ENCODE data around the gene S100A2.

Gene S100A2

GRCh38 chr1:153571706-153572105 is 6.1 kb upstream of the S100A2 start:
- no peak for DNase-seq (ENCODE audit: low read depth)
- no peak for TF ChIP-seq CTCF (IDR thresholded peaks at IDR 0.05; ENCODE audit: low read length, missing control alignments)
- H3K4me3 ChIP-seq (replicated peaks; ENCODE audit: low read depth, low read length), result no peak overlapping the region

GRCh38 chr1:153570874-153571273 is 5.2 kb upstream of the S100A2 start:
- H3K4me3 ChIP-seq (replicated peaks; ENCODE audit: low read depth, low read length), result no peak overlapping the region
- DNase-seq (ENCODE audit: low read depth), result no peak
- no peak for TF ChIP-seq CTCF (IDR thresholded peaks at IDR 0.05; ENCODE audit: low read length, missing control alignments)

- H3K4me3 ChIP-seq (replicated peaks; ENCODE audit: low read depth, low read length), result no peak overlapping the region
- no peak for DNase-seq (ENCODE audit: low read depth)
- no peak for TF ChIP-seq CTCF (IDR thresholded peaks at IDR 0.05; ENCODE audit: low read length, missing control alignments)
These were observed 3.8 kb upstream of the S100A2 start for GRCh38 chr1:153569465-153569864.

GRCh38 chr1:153568367-153569099 is 2.9 kb upstream of the S100A2 start:
- DNase-seq (ENCODE audit: low read depth), result peak; percentile 89
- H3K4me3 ChIP-seq (replicated peaks; ENCODE audit: low read depth, low read length), result no peak overlapping the region
- peak; percentile 98 for TF ChIP-seq CTCF (IDR thresholded peaks at IDR 0.05; ENCODE audit: low read length, missing control alignments)

- H3K4me3 ChIP-seq (replicated peaks; ENCODE audit: low read depth, low read length), result no peak overlapping the region
- DNase-seq (ENCODE audit: low read depth), result no peak
- no peak for TF ChIP-seq CTCF (IDR thresholded peaks at IDR 0.05; ENCODE audit: low read length, missing control alignments)
These were observed 2.1 kb upstream of the S100A2 start for GRCh38 chr1:153567621-153568366.

GRCh38 chr1:153566414-153567371 is 1.0 kb upstream of the S100A2 start:
- TF ChIP-seq CTCF (IDR thresholded peaks at IDR 0.05; ENCODE audit: low read length, missing control alignments), result no peak
- H3K4me3 ChIP-seq (replicated peaks; ENCODE audit: low read depth, low read length), result no peak overlapping the region

More at GRCh38 chr1:153566414-153567371, 1.0 kb upstream of the S100A2 start:
- DNase-seq (ENCODE audit: low read depth), result peak; percentile 98
